NCI-H1417 (cell line): Measurements from ENCODE around the gene FOXF2.

Source experiments
- DNase-seq, 3 experiments: peaks; one replicate each; lab custom pipeline; 2025; lab: John Stamatoyannopoulos, UW

FOXF2 gene

DNA sequence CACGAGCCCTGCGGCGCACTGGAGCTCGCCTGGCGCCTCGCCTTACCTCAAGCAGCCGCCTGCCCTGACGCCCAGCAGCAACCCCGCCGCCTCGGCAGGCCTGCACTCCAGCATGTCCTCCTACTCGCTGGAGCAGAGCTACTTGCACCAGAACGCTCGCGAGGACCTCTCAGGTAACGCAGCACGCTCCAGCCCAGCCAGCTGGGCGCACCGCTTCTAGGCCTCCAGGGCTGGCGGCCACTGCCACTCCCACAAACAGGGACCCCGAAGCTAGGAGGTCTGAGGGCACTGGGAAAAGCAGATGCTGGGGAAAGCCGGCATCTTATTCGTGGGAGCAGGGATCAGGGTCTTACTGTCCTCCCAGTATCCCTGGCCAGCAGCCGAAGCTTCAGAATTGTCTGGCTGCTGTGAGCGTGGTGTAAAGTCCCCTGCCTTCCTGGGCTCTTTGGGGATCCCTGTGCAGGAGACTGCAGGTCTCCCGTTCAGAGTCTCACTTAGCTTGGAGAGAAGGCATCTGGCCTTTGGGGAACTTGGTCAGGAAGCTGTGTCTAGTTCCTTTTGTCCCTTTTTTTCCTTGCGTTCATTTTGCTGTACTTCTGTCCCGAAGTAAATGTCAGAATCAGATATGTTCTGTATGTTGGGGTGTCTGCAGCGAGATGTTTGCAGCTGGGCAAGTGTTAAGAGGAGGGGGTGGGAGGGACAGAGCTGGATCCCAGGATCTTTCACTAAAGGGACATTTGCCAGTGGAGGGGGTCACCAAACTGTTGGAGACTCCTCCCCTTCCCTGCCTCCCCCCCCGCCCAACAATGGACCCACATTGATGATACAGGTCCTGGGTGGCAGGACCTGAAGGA is 1.8 kb downstream of the FOXF2 start:
- peak in 1 of 3 experiments; percentile 38 for DNase-seq

DNA sequence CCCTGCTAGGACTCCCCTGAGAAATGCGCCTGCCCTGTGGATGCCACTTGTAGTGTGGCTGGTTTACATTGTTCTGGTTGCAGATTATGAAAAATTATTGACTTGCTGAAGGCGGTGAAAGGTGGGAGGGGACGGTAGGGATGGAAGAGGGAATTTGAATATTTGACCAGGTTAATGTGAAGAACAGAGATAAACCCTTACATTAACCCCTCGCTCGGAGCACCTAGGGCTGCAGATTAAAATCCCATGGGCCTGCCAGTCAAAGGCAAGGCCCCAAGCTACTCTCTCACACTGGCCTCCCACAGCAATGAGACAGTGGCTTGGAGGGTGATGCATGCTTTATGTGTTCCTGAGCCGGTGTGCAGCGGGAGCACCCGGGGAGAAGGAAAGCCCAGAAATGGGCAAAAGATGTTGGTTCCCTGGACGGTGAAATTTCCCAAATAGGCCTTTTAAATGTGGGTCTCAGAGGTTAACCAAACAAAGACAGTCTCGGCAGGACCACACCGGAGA is 2.5 kb downstream of the FOXF2 start:
- DNase-seq: no peak

DNA sequence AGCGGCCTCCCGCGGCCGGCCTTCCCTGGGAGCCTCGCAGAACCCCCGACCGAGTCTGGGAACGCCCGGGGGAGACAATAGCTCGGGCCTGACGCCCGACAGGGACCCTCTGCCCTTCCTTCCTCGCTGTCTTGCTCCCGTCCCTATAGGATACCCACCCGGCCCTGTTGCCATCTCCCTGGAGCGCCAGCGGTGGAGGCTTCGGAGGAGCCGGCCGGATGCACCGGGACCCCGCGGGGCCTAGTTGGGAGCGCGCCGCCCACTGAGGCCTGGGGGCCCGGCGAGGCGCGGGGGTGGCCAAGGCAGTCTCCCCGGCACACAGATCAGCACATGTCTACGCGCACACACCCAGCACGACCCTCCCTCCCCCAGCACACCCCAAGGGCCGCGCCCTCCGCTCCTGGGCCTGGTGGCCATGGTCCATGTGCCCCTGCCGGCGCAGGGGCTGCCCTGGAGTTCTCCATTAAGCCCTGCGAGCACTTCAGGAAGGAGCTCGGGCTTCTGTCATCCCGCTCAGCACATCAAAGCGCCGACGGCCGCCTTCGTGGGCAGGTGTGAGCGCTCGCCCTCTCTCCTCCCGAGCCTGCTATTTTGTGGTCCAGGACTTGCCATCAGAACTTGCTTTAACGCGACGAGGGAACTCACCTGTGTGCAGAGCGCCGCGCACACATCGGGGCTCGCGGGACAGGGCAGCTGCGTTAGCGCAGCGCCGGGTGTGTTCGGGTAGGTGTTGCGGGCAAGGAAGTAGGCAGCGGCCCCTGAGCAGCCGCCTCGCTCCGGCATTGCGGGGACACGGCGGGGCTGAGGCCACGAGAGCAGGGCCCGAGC is 3.7 kb downstream of the FOXF2 start:
- DNase-seq: no peak

DNA sequence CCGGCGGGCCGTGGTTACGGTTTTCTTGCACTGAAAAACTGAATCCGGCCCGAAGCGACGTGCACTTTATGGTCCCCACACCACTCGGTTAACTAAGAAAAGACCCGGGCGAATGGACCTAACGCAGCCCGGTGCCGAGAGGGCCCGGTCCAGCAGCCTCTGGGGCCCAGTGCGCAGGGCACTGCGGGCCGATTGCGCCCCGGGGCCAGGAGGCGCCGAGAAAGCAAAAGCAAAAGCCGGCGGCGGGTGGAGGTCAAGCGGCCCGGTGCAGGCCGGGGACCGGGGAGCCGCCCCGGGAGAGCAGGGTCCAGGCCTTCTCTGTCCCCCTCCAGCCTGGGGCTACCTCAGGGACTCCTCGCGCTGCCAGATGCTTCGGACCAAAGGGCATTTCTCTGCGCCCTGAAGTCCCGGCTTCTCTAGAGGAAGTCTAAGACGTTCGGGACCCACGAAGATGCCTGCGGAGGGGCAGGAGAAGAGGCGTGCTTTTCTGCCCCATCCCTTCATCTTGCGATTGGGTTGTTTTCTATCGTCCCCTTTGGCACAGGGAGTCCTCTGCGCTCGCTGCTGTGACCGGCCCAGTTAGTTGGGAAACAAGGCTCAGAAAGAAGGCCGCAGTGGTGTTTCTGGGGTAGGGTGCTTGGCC is 4.4 kb downstream of the FOXF2 start:
- DNase-seq: no peak

DNA sequence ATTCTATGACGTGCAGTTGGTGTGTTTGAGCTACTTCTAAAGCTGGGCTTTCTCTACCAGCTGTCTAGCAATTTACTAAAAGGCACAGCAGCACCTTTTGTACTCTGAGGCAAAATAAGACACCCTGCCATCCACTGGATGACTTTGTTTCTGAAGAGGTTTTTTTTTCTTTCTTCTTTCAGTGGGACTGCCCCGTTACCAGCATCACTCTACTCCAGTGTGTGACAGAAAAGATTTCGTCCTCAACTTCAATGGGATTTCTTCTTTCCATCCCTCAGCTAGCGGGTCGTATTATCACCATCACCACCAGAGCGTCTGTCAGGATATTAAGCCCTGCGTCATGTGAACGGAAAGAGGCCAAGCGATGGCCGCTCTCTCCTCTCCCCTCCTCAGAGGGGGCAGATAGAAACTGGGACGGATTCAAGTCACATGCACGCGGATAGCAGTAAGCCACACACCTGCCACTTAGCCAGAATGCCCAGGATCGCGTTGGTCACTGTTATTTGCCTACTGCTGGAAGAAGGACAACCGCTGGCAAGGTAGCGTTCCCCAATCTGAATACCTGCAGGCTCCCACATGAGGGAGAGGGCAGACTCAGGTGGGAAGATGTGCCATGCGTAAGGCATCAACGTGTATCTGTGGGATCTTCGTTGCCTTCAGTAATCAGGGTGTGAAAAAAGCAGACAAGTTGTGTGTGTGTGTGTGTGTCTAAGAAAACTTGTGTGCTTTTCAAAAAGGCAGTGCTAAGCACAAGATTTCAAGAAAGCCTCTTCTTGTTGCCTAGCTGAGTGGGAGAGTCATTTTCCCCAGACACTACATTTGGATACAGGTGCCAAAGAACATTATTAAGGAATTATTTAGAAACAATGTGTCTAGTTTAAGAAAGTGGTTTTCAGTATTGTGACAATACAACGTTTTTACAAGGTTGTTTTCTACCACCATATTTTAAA is 5.4 kb downstream of the FOXF2 start:
- DNase-seq: no peak

DNA sequence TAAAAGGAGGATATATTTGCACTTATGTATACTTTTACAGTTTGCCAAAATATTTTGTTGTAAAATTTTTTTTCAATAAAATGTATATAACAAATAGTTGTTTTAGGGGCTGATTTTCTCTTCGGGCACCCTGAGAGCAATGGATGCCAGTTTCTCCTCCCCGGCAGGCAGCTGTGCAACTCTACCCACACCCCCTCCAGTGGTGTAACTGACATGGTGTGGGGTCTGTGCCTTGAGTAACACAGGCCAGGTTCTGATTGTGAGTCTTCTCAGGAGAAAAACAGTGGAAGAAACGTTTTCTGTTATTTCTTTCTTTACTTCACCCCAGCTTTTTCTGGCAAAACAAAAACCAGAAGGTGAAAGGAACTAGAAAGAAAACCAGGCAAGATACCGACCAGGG is 6.1 kb downstream of the FOXF2 start:
- DNase-seq: no peak

DNA sequence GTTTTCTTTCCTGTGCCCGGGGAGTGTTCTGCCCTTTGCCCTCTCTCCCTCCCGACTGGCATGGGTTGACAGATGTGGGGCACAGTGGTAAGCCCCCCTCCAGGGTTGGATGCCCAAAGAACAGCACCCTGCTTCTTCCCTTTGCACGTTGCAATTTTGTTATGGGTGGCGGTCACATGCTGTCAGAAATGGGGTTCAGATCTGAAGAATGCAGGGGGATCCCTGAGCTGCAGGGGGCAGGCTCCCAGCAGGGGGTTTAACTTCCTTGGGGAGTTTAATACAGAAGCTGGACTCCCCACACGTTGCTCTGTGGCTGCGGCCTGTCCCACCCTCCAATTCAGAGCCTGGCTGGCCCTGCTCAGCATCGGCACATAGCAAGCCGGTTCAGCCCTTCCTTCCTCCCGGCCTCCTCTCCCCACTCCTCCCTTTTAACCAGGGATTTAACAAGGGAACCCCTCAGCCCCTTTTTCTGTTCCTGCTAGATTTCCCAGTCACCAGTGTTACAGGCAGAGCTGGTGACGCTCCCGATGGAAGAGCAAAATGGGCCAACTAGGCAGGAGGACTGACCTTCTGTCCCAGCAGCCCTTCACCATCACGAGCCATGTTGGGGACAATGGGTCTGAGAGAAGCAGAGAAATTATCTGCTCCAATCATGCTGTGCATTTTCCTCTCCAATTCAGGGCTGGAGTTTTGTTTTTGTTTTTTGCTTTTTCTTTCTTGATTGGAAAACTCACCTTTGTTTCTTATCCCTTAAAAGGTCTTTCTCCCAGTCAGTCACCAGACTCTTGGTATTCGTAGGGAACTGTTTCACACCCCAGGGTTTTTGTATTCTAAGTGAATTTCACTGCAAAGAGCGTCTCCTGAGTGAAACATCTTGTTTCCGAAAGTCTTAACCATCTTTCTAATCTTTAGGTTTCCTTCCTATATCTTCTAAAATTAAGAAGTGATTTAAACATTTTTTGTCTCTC is 6.8 kb downstream of the FOXF2 start:
- DNase-seq: no peak

DNA sequence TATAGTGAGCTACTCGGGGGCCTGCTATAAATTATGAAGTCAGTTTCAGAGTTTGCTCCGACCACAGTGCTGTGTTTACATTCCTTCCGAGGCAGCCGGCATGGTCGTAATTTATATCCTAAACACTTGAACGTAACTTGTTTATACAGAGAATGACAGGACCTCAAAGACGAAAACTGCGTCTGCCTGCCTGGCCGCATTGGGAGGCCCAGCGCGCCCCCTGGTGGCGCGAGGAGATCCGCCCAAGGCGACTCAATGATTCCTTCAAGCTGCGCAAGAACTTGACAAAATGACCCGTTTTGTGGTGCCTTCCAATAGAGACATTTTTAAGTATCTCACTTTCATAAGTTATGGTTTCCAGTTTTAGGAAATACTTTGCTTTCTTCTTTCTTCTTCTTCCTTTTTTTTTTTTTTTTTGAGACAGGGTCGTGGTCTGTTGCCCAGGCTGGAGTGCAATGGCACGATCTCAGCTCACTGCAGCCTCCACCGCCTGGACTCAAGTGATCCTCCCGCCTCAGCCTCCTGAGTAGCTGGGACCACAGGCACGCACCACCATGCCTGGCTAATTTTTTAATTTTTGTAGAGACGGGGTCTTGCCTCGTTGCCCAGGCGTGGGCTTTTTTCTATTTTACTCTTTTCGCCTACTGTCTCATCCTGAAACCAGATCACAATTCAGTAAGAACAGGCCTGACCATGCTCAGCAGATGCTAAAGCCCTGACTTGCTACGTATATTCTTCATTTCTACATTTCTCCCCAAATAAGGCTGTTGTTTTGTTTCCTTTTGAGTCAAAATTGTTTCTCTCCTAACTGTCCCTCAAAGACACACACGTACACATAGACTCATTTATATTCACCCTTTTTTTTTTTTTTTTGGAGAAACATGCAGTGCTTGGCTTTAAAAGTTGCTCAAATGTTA is 7.8 kb downstream of the FOXF2 start:
- peak; percentile 60 to 86 (median 62) for DNase-seq

DNA sequence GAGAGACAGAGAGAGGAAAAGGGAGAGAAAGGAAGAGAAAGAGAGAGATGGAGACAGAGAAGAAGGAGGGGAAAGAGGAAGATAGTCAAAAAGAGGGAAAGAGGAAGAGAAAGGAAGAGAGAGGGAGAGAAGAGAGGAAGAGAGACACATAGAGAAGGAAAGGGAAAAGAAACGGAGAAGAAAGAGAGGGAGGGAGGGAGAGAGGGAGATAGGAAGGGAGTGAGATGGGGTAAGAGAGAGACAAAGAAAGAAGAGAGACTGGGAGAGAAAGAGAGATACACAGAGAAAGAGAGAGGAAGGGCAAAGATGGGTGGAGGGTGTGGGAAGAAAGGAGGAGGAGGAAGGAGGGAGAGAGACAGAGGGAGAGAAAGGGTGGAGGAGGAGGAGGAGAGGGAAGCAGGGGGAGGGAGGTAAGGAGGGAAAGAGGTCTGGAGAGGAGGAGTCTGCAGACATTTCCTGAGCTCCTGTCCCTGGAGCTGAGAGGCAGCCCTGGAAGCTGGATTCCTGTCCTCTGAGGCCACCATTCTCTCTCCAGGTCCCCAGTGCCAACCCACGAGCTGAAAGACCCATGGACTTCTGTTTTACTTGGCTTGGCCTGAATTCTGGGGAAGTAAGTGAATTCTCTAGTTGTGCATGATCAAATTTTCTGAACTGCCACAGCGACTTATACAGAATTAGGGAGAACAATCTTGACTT is 9.9 kb downstream of the FOXF2 start:
- DNase-seq: no peak

DNA sequence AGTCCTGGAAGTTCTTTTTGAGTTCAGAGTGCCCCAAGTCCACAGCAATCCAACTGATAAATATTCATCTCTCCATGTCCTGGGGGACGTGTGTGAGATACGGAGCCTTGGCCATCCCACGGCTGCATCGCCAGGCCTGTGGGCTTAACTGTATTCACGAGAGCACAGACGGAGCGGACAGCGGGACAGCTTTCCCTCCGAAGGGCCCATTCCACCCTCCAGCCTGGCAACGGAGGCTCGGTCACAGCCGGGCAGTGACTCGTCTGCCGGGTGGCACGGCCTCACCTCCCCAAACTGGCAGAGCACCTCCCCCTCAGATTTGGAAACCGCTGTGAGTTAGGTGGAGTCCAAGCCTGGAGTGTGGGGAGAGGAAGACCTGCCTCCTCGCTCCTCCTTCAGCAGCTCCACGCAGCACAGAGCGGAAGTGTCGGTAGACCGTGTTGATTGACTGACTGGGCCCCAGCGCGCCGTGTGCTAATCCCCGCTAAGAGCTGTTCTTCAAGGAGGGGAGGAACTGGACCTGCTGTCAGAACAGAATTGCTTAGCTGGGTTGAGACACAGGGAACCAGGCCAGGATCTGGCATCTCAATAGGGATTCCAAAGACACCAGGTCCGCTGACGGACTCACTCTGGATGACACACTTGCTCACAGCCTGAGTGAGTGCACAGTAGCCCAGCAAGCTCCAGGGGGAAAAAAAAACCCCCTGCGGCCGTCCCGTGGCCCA is 10.9 kb downstream of the FOXF2 start:
- no peak for DNase-seq

DNA sequence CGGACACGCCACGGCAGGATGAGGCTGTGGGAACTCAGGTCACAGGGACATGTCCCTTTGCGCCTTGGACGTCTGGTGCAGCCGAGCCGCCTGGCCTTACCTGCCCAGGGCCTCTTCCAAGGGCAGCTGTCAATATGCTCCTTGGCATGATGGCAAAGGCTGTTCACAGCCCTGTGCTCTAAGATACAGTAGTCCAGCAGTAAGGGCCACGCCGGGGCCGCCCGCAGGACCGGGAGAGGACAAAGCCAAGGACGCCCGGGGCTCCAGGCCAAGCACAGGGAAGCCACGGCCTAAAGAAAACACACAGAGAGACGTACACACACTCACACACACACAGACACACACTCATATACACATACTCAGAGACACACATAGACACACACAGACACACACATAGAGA is 13.0 kb downstream of the FOXF2 start:
- DNase-seq: no peak

DNA sequence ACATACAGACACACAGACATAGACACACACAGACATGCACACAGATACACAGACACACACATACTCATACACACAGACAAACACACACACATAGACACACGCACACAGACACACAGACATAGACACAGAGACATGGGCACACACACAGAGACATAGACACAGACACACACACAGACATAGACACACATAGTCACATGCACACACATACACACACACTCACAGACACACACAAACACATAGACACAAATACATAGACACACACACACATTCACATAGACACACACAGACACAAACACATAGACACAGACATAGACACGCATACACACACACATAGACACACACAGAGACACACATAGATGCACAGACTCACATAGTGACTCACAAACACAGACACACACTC is 13.5 kb downstream of the FOXF2 start:
- DNase-seq: no peak

DNA sequence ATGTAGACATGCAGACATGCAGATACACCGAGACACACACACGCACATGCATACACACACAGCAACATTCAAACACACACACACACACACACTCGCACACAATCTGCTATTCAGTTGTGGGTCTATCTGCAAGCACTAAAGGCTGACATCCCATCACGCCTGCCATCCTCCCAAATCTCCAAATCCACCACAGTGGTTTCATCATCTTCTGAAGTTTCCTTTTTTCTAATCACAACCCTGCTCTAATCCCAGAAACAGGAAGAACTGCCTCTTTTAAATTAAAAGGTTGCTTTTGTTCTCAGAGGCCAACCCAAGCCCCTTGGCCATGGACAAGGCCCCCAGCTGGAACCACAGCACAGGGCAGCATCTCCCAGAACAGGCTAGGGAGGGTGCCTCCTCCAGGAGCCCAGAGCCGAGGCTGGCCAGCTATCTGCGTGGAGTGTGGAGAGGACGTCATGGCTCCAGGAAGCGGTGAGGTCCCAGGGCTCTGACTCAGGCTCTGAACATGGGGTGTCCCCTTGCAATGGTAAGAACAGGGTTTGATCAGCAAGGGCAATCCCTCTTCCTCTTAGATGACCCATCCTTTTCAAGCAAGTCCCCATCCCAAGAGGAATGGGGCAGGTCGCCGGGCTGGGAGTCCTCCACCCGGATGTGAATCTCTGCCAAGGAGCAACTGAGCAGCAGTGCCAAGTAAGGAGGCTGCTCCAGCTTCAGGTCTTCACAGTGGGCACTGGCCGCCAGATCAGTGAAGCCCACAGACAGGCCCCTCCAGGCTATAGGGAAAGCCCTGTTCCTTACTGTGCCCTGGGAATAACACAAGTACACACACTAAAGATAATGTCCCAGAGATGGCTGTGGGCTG is 14.7 kb downstream of the FOXF2 start:
- DNase-seq: no peak

DNA sequence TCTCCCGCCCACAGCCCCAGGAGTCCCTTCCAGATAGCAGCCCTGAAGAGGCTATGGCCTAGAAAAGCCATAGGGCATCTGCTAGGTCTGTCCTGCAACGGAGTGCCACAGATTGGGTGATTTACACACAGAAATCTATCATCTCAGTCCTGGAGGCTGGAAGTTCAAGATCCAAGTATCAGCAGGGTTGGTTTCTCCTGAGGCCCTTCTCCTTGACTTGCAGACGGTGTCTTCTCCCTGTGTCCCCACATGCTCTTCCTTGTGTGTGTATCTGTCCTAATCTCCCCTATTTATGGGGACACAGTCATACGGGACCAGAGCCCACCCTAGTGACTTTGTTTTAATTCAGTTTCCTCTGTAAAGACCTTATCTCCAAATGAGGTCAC is 15.3 kb downstream of the FOXF2 start:
- no peak for DNase-seq

DNA sequence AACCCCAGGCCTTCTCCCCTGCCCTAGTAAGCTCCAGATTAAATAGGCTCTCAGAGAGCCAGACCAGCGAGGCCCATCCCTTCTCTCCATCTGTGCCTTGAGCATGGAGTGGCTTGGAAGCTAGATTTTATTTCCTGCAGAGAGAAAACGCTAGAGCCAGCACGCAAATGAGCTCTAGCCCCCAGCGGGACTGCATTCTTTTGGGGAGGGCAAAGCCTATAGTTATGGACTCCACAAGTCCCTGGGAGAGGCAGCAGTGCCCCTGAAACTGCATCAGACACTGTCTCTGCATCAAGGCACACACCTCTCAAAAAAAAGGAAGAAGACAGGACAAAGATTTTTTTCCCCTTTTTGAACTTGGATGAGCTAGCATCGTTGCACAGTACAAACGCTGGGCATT is 15.8 kb downstream of the FOXF2 start:
- no peak for DNase-seq

DNA sequence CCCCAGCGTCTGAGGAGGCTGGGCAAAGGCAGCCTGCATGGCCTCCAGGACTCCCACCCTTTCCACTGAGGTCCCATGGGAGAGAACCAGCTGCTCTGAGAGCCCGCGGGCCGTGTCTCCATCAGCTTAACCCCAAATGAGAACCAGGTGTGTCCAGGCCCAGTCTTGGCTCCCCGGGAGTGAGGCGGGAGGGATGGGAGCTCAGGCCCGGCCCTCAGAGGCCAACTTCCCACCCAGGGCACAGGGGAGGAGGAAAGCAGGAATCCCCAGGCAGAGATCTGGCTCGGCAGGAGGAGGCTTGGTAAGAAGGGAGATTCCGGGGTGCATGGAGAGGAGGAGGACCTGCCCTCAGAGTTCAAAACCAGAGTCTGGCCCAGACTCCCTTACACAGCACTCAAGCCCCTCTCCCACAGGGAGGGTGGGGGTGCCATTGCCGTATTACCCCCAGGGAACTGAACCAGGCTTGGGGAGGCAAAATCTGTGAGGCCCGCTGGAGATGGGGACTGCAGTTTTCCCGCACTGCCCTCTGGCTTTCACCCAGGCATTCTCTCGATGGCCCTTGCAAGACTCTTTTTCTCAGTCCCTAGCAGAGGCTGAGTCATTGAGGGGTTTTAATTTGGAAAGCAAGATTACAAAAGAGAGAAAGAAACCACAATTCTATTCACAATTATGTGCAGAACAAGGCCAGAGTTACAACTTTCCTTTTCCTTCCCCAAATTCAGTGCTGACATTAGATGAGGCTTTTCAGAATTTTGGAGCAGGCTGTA is 17.1 kb downstream of the FOXF2 start:
- no peak for DNase-seq
